Measurements from ENCODE around the gene NF2. TPM values are rescaled to one million over a fixed set of nuclear protein-coding genes. Genes with fewer than 3 reads are reported as not detected.

The NF2 gene
- total and polyA plus RNA-seq, 2 of the 8 experiments (the other 6 are each of a cell fraction or from before 2014, with no cell fraction given), result 17.6 to 53.6 TPM

GRCh38 chr22:29724843-29725242 is 121.4 kb downstream of the NF2 start (continued):
- no peak for TF ChIP-seq CHD7 (IDR thresholded peaks at IDR 0.05; ENCODE audit: insufficient replicate concordance, low read length)
- no peak for TF ChIP-seq GTF2F1 (IDR thresholded peaks at IDR 0.05; ENCODE audit: borderline replicate concordance, low read depth, low read length)
- no peak for TF ChIP-seq RBBP5 (IDR thresholded peaks at IDR 0.05; ENCODE audit: borderline replicate concordance, low read depth, low read length)
- TF ChIP-seq POU5F1 (IDR thresholded peaks at IDR 0.05; ENCODE audit: low read depth, low read length), result no peak
- no peak for TF ChIP-seq ATF3 (IDR thresholded peaks at IDR 0.05; ENCODE audit: insufficient read depth, low read depth, low read length)
- no peak for TF ChIP-seq ASH2L (IDR thresholded peaks at IDR 0.05; ENCODE audit: low read length)
- TF ChIP-seq TAF7 (optimal IDR thresholded peaks at IDR 0.05; ENCODE audit: borderline replicate concordance, low read depth, low read length), result no peak
- TF ChIP-seq HDAC6 (IDR thresholded peaks at IDR 0.05; ENCODE audit: low read depth, low read length), result no peak
- no peak for TF ChIP-seq E2F6 (IDR thresholded peaks at IDR 0.05)
- no peak for TF ChIP-seq YY1 (IDR thresholded peaks at IDR 0.05; ENCODE audit: low read depth, low read length)
- TF ChIP-seq JUND (IDR thresholded peaks at IDR 0.05; ENCODE audit: low read length), result no peak
